ENCODE data around the gene THYN1.

Gene THYN1

DNA sequence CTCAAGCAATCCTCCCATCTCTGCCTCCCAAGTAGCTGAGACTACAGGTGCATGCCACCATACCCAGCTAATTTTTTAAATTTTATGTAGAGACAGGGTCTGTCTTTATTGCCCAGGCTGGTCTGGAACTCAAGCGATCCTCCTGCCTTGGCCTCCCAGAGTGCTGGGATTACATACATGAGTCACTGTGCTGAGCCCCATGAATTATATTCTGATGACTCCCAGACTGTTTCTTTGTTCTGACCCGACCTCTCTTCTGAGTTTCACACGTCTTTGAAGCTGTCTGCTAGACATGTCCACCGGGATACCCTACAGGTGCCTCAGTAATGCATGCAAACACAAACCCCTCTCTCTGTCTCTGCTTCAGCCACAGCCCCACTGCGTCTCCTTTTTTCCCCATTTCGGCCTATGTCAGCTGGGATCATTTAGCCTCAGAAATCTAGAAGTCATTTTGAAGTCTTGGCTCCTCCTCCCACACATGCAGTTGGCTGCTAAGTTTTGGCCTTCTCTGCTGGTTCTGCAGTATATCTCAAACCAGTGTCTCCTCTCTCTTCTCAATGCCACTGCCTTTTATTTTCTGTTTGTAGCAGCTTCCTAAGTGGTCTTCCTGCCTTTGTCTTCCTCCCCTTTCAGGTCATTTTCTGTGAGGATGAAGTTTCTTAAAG is 23.9 kb downstream of the THYN1 start:
- no peak for TF ChIP-seq CTCF (IDR thresholded peaks at IDR 0.05; ENCODE audit: low read depth, low read length)
- no peak for TF ChIP-seq POLR2A (IDR thresholded peaks at IDR 0.05; ENCODE audit: extremely low read depth, insufficient read length)
- no peak for TF ChIP-seq MAX (IDR thresholded peaks at IDR 0.05; ENCODE audit: low read depth, low read length)
- no peak for TF ChIP-seq MYC (IDR thresholded peaks at IDR 0.05; ENCODE audit: low read depth, low read length)
- no peak for DNase-seq (ENCODE audit: low read depth)
- no peak overlapping the region for H3K4me3 ChIP-seq (ENCODE audit: low read depth, low read length)

DNA sequence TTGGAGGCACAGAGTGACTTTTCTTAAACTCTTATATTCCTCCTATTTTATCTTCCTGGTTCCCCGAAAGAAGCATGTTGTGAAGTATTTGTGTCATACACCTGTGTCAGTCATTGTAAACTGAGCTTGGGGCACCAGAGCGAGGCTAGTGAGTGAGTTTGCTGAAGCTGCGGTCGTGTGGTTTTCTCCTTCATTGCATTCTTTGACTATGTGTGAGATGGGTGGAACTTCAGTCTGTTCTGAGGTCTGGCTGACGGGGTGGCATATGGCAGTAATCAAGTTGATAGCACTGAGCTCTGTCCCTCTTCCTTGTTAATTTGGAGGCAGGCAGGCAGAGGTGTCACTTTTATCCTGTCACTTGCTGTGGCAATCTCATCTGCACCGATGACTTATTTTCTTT is 24.5 kb downstream of the THYN1 start:
- H3K4me3 ChIP-seq (ENCODE audit: low read depth, low read length) = no peak overlapping the region
- DNase-seq (ENCODE audit: low read depth) = no peak
- TF ChIP-seq MAX (IDR thresholded peaks at IDR 0.05; ENCODE audit: low read depth, low read length) (no peak), MYC (IDR thresholded peaks at IDR 0.05; ENCODE audit: low read depth, low read length) (no peak), POLR2A (IDR thresholded peaks at IDR 0.05; ENCODE audit: extremely low read depth, insufficient read length) (no peak), CTCF (IDR thresholded peaks at IDR 0.05; ENCODE audit: low read depth, low read length) (no peak)

GRCh38 chr11:134226806-134227325 is 26.3 kb downstream of the THYN1 start:
- peak overlapping the region; percentile 17 for H3K4me3 ChIP-seq (ENCODE audit: low read depth, low read length)

DNA sequence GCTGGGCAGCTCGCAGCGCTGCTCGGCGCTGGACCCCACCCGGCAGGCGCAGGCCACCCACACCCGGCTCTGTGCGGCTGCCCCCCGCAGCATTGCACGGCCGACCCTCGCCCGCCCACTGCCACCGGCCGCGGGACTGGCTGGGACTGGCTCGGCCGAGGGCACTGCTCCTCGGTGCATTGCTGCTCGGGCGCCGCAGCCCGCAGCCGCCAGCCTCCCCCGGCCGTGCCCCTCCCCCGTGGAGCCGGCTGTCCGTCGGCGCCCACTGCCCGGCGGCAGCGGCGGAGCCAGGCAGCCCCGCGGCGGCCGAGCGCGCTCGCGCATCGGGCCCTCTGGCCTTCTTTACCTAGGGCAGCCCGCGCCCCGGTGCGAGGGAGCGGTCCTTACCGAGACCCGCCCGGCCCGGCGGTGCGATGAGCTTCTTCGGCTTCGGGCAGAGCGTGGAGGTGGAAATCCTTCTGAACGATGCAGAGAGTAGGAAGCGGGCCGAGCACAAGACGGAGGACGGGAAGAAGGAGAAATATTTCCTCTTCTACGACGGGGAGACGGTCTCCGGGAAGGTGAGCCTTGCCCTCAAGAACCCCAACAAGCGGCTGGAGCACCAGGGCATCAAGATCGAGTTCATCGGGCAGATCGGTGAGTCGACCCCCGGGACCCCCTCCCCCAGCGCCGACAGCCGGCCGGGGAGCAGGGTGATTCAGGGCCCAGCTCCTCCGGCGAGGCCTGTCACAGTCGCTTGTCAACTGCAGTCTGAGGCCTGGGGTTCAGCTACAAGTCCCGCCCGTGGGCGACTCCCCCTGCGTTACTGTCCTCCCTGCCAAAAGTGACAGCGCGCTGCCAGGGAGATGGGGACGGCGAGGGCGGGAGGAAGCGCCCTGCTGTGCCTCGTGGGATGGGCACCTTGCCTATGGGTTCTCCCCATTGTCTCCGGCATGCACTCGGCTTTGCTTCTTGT is 28.2 kb downstream of the THYN1 start:
- peak overlapping the region; percentile 83 for H3K4me3 ChIP-seq (ENCODE audit: low read depth, low read length)
- TF ChIP-seq CTCF (IDR thresholded peaks at IDR 0.05; ENCODE audit: low read depth, low read length) (no peak), MAX (IDR thresholded peaks at IDR 0.05; ENCODE audit: low read depth, low read length) (peak; percentile 88), MYC (IDR thresholded peaks at IDR 0.05; ENCODE audit: low read depth, low read length) (peak; percentile 80)
- peak; percentile 88 for DNase-seq (ENCODE audit: low read depth)

More at GRCh38 chr11:134226806-134227325, 26.3 kb downstream of the THYN1 start:
- DNase-seq (ENCODE audit: low read depth) = no peak
- TF ChIP-seq CTCF (IDR thresholded peaks at IDR 0.05; ENCODE audit: low read depth, low read length) = no peak
- no peak for TF ChIP-seq MAX (IDR thresholded peaks at IDR 0.05; ENCODE audit: low read depth, low read length)
- no peak for TF ChIP-seq POLR2A (IDR thresholded peaks at IDR 0.05; ENCODE audit: extremely low read depth, insufficient read length)
- TF ChIP-seq MYC (IDR thresholded peaks at IDR 0.05; ENCODE audit: low read depth, low read length) = no peak

GRCh38 chr11:134223836-134224709 is 29.1 kb downstream of the THYN1 start, which contains the start of the genes NCAPD3 and VPS26B:
NCAPD3 (minus strand) TSS chr11:134223967; CDS start chr11:134223926, 41 bp downstream.
VPS26B (plus strand) TSS chr11:134224671; CDS start chr11:134225123, 452 bp downstream.
- DNase-seq (ENCODE audit: low read depth) = peak; percentile 99
- peak within 1 kb of the TSS; percentile 83 for H3K4me3 ChIP-seq (ENCODE audit: low read depth, low read length)
- TF ChIP-seq POLR2A (IDR thresholded peaks at IDR 0.05; ENCODE audit: extremely low read depth, insufficient read length) = peak; percentile 100
- peak; percentile 62; the same call in 1 of the 2 replicates for TF ChIP-seq MYC (IDR thresholded peaks at IDR 0.05; ENCODE audit: low read depth, low read length)
- TF ChIP-seq MAX (IDR thresholded peaks at IDR 0.05; ENCODE audit: low read depth, low read length) = peak; percentile 75
- TF ChIP-seq CTCF (IDR thresholded peaks at IDR 0.05; ENCODE audit: low read depth, low read length) = no peak

Data from NB4 (cell line).